Measurements from ENCODE around the gene SMU1. TPM values are rescaled to one million over a fixed set of nuclear protein-coding genes. Genes with fewer than 3 reads are reported as not detected.
"Not testable (repeated sequence)": the region's sequence is repeated elsewhere in the genome, so short reads cannot be mapped to it uniquely, and the experiment has no call there.

Gene SMU1
- total RNA-seq, 4 donors from 2014 or later: 7.2 to 14.6 (median 10.4) TPM

DNA sequence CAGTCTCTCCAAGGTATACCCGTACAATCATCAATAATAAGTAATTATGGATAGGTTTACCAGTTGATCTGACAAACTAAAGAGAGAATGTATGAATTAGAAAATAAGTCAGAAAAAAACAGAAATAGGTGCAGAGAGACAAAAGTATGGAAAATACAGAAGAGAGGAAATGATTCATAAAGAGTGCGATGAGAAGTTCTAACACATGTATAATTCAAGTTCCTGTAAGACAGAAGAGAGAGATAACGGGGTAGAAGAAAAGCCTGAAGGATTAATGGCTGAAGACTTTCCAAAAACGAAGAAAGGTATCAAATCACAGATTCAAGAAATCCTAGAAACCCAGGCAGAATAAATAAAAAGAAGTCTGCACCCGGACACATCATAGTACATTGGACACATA is 16.2 kb upstream of the SMU1 start:
- DNase-seq: no peak
- WGBS, 2 donors (ENCODE audit: low coverage in 1 of 2): 76 to 78% methylated on average over 3 to 5 of the region's 5 CpGs
- Histone ChIP-seq H3K36me3 (no peaks in the 10 kb centered on the region), H3K9me3 (no peaks in the 10 kb centered on the region), H3K4me3 (no peak overlapping the region), H3K27me3 (no peaks in the 10 kb centered on the region), H3K27ac (no peak overlapping the region), H3K4me1 (no peaks in the 10 kb centered on the region)
- TF ChIP-seq POLR2A (IDR thresholded peaks at IDR 0.05): no peak
- TF ChIP-seq, protein P1, sequence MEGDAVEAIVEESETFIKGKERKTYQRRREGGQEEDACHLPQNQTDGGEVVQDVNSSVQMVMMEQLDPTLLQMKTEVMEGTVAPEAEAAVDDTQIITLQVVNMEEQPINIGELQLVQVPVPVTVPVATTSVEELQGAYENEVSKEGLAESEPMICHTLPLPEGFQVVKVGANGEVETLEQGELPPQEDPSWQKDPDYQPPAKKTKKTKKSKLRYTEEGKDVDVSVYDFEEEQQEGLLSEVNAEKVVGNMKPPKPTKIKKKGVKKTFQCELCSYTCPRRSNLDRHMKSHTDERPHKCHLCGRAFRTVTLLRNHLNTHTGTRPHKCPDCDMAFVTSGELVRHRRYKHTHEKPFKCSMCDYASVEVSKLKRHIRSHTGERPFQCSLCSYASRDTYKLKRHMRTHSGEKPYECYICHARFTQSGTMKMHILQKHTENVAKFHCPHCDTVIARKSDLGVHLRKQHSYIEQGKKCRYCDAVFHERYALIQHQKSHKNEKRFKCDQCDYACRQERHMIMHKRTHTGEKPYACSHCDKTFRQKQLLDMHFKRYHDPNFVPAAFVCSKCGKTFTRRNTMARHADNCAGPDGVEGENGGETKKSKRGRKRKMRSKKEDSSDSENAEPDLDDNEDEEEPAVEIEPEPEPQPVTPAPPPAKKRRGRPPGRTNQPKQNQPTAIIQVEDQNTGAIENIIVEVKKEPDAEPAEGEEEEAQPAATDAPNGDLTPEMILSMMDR (IDR thresholded peaks at IDR 0.05): no peak
- no peak for TF ChIP-seq EP300 (IDR thresholded peaks at IDR 0.05; ENCODE audit: low read depth)
- TF ChIP-seq POLR2AphosphoS5 (IDR thresholded peaks at IDR 0.05): no peak
- intact Hi-C loops (cut with DNase I; ENCODE audit: low total_unique reads) (no loop called here), in situ Hi-C loops (cut with MboI; ENCODE audit: low pct_ligation_motif_present in 1 of 4, low pct_unique_long_range_greater_than_20kb in 1 of 4, low sequenced_read_pairs in 3 of 4) (no loop called here)

DNA sequence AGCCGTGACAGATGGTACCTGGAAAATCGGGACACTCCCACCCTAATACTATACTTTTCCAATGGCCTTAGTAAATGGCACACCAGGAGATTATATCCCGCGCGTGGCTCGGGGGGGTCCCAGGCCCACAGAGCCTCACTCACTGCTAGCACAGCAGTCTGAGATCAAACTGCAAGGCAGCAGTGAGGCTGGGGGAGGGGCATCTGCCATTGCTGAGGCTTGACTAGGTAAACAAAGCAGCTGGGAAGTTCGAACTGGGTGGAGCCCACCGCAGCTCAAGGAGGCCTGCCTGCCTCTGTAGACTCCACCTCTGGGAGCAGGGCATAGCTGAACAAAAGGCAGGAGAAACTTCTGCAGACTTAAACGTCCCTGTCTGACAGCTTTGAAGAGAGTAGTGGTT is 9.2 kb upstream of the SMU1 start:
- intact Hi-C loops (cut with DNase I; ENCODE audit: low total_unique reads); in situ Hi-C loops (cut with MboI; ENCODE audit: low pct_ligation_motif_present in 1 of 4, low pct_unique_long_range_greater_than_20kb in 1 of 4, low sequenced_read_pairs in 3 of 4): not testable (repeated sequence)

DNA sequence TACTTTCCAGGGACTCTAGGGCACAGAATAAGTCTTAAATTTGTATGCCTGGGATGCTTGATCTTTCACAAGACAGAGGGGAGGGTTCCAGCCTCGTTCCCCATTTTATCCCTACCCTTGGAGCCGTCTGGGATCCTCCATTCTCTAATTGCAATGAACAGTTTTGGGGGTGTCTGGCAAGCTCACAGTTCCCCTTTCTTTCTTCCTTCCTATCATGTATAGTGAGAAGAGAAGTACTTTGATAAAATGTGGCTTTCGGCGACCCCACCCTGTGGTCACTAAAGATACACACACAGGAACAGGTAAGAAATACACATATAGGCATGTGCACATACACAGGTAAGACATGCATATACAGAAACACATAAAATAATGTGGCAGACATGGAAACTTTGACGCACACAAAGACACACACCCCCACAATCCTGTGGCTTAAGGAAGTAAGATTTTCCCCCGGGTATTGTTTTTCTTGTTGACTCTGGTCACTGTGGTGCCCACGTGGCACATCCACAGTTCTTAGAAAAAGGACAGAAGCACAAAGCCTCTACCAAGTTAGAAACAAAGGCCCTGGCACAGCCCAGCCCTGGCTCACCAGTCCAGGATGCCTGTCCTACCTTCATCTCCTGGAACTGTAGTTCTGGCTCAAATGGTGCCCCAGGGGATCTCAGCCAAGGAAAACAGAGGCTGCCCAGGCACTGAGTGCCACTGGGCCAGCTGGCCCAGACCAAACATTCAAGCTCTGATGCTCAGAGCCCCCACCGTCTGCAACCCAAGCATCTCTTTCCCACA is 6.3 kb upstream of the SMU1 start:
- no peak for DNase-seq
- Histone ChIP-seq H3K4me1 (peaks cover 0 to 20% (median 8%) of the 10 kb centered on the region in 4 donors), H3K27me3 (no peaks in the 10 kb centered on the region), H3K4me3 (no peak overlapping the region), H3K27ac (no peak overlapping the region), H3K36me3 (no peaks in the 10 kb centered on the region), H3K9me3 (no peaks in the 10 kb centered on the region)
- TF ChIP-seq EP300 (IDR thresholded peaks at IDR 0.05; ENCODE audit: low read depth) (no peak), POLR2AphosphoS5 (IDR thresholded peaks at IDR 0.05) (no peak), POLR2A (IDR thresholded peaks at IDR 0.05) (no peak)
- TF ChIP-seq, protein P1 (IDR thresholded peaks at IDR 0.05): no peak
- intact Hi-C loops (cut with DNase I; ENCODE audit: low total_unique reads): no loop called here
- 55 to 63% methylated on average over 4 to 8 of the region's 8 CpGs for WGBS, 2 donors (ENCODE audit: low coverage in 1 of 2)
- in situ Hi-C loops (cut with MboI; ENCODE audit: low pct_ligation_motif_present in 1 of 4, low pct_unique_long_range_greater_than_20kb in 1 of 4, low sequenced_read_pairs in 3 of 4): loop anchor here in 3 of 4 donors (5.0 kb wide), 3 partner anchors 90 to 145 kb away; no protein-coding TSS in a partner anchor

More for the DNA sequence above, 9.2 kb upstream of the SMU1 start:
- H3K27me3 ChIP-seq, H3K27ac ChIP-seq, H3K36me3 ChIP-seq, DNase-seq, H3K9me3 ChIP-seq, H3K4me3 ChIP-seq: not testable (repeated sequence)
- H3K4me1 ChIP-seq: peaks cover 0 to 18% (median 8%) of the 10 kb centered on the region in 4 donors
- 80% methylated on average over 9 of the region's 9 CpGs; no CpG with 5 or more reads in 1 of the 2 donors for WGBS, 2 donors (ENCODE audit: low coverage in 1 of 2)

DNA sequence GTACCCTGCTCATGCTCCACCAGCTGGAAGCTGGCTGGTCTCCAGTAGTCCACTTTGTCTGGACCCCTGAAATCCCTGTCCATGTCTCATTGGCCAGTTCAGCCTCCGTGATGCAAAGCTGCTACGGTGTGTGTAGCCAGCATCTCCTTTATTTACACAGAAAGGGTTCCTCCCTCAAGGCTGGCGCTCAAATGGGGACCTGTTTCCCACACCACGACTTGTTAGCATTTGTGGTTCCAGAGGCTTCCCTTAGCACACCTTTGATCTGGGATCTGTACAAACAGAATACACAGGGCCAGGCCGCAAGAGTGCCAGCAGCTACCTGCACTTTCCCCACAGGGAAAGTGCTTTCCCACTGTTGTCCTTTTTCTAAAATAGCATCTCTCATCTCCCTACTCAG is 5.7 kb upstream of the SMU1 start:
- H3K4me1 ChIP-seq: peaks cover 0 to 21% (median 8%) of the 10 kb centered on the region in 4 donors
- H3K4me3 ChIP-seq: no peak overlapping the region
- no peaks in the 10 kb centered on the region for H3K27me3 ChIP-seq
- in situ Hi-C loops (cut with MboI; ENCODE audit: low pct_ligation_motif_present in 1 of 4, low pct_unique_long_range_greater_than_20kb in 1 of 4, low sequenced_read_pairs in 3 of 4) (loop anchor here in 3 of 4 donors (5.0 kb wide), 3 partner anchors 90 to 145 kb away; no protein-coding TSS in a partner anchor), intact Hi-C loops (cut with DNase I; ENCODE audit: low total_unique reads) (no loop called here)
- TF ChIP-seq POLR2AphosphoS5 (IDR thresholded peaks at IDR 0.05) (no peak), EP300 (IDR thresholded peaks at IDR 0.05; ENCODE audit: low read depth) (no peak), POLR2A (IDR thresholded peaks at IDR 0.05) (no peak)
- TF ChIP-seq, protein P1 (IDR thresholded peaks at IDR 0.05): no peak
- no peak for DNase-seq
- no peaks in the 10 kb centered on the region for H3K9me3 ChIP-seq
- H3K36me3 ChIP-seq: no peaks in the 10 kb centered on the region
- 61% methylated on average over 5 of the region's 5 CpGs; no CpG with 5 or more reads in 1 of the 2 donors for WGBS, 2 donors (ENCODE audit: low coverage in 1 of 2)
- H3K27ac ChIP-seq: no peak overlapping the region
